ENCODE measurements around the gene PMFBP1.

PMFBP1 gene

GRCh38 chr16:72129976-72130656, 41.8 kb downstream of the PMFBP1 start:
- DNase-seq = no peak

- DNase-seq = no peak
Measured at GRCh38 chr16:72128701-72129100, 43.3 kb downstream of the PMFBP1 start.

GRCh38 chr16:72126429-72126765, 45.6 kb downstream of the PMFBP1 start:
- DNase-seq = peak; percentile 8

- no peak for DNase-seq
Measured at GRCh38 chr16:72125635-72126428, 46.1 kb downstream of the PMFBP1 start.

- DNase-seq = peak; percentile 80
Measured at GRCh38 chr16:72124761-72125634, 47.0 kb downstream of the PMFBP1 start.

GRCh38 chr16:72124148-72124547, 47.8 kb downstream of the PMFBP1 start:
- no peak for DNase-seq

- no peak for DNase-seq
Measured at GRCh38 chr16:72123426-72123825, 48.5 kb downstream of the PMFBP1 start.

GRCh38 chr16:72122916-72123315, 49.0 kb downstream of the PMFBP1 start:
- DNase-seq = no peak

GRCh38 chr16:72122308-72122707, 49.6 kb downstream of the PMFBP1 start:
- no peak for DNase-seq

- no peak for DNase-seq
Measured at GRCh38 chr16:72120026-72120425, 51.9 kb downstream of the PMFBP1 start.

GRCh38 chr16:72113616-72113945, 58.4 kb downstream of the PMFBP1 start:
- DNase-seq = no peak

GRCh38 chr16:72112906-72113615, 58.9 kb downstream of the PMFBP1 start:
- DNase-seq = no peak

GRCh38 chr16:72112452-72112792, 59.5 kb downstream of the PMFBP1 start:
- no peak for DNase-seq

GRCh38 chr16:72111657-72112451, 60.1 kb downstream of the PMFBP1 start:
- no peak for DNase-seq

- DNase-seq = no peak
Measured at GRCh38 chr16:72110662-72111615, 61.0 kb downstream of the PMFBP1 start.

- no peak for DNase-seq
Measured at GRCh38 chr16:72109966-72110530, 61.9 kb downstream of the PMFBP1 start.

GRCh38 chr16:72109300-72109699, 62.7 kb downstream of the PMFBP1 start:
- no peak for DNase-seq

- DNase-seq = no peak
Measured at GRCh38 chr16:72108353-72109102, 63.4 kb downstream of the PMFBP1 start.

- no peak for DNase-seq
Measured at GRCh38 chr16:72107371-72107770, 64.6 kb downstream of the PMFBP1 start.

- no peak for DNase-seq
Measured at GRCh38 chr16:72105978-72106377, 66.0 kb downstream of the PMFBP1 start.

Data from OCI-M1 (cell line).